Fibroblast of lung (primary cell): ENCODE results near the gene PIANP. TPM values are rescaled to one million over a fixed set of nuclear protein-coding genes. Genes with fewer than 3 reads are reported as not detected.
A peak's percentile ranks its signal among the peaks of the same experiment; 100 is the strongest.

Source experiments
- DNase-seq, 2 donors: peaks; one replicate each; pipeline versions ENCODE4 v3.0.0 to v3.0.0-alpha.2; 2010; ENCODE audit warnings: low read depth in 2 of 2
- H2AFZ ChIP-seq: 2 replicates; pipeline ENCODE4 v1.5.1; 2012; ENCODE audit warnings: low read length, control low read depth, inconsistent platforms
- H3K27ac ChIP-seq: 2 replicates; pipeline ENCODE4 v1.5.1; 2011; ENCODE audit warnings: low read length, control low read depth; ENCODE audit not compliant: insufficient read depth
- H3K27me3 ChIP-seq: 2 replicates; pipeline ENCODE4 v1.5.1; 2011; ENCODE audit warnings: mild to moderate bottlenecking, low read length; ENCODE audit not compliant: control insufficient read depth, insufficient read depth
- H3K36me3 ChIP-seq: 2 replicates; pipeline ENCODE4 v1.5.1; 2011; ENCODE audit warnings: low read length; ENCODE audit not compliant: control insufficient read depth, insufficient read depth
- H3K4me1 ChIP-seq: 2 replicates; pipeline ENCODE4 v1.5.1; 2011; ENCODE audit warnings: low read length; ENCODE audit not compliant: control insufficient read depth, insufficient read depth; ENCODE audit errors: extremely low read depth
- H3K4me2 ChIP-seq: 2 replicates; pipeline ENCODE4 v1.5.1; 2011; ENCODE audit warnings: low read length, control low read depth; ENCODE audit not compliant: insufficient read depth; ENCODE audit errors: extremely low read depth
- H3K4me3 ChIP-seq, 4 experiments: fragments of 200-600 bp in 1 of 4; sonication (generic) in 1 of 4; replicated peaks in 1 of 4; 2 replicates each; pipeline ENCODE4 v1.5.1; 2011 to 2016; ENCODE audit warnings: low read length in 4 of 4, low read depth in 3 of 4, mild to moderate bottlenecking in 3 of 4, control low read depth in 2 of 4, inconsistent platforms in 1 of 4, mixed read lengths in 1 of 4; ENCODE audit not compliant: insufficient read depth in 1 of 4; ENCODE audit errors: control extremely low read depth in 1 of 4
- H3K79me2 ChIP-seq: 2 replicates; pipeline ENCODE4 v1.5.1; 2012; ENCODE audit warnings: mild to moderate bottlenecking, low read length, inconsistent platforms; ENCODE audit not compliant: control insufficient read depth, insufficient read depth
- H3K9ac ChIP-seq: 2 replicates; pipeline ENCODE4 v1.5.1; 2011; ENCODE audit warnings: mild to moderate bottlenecking, low read length, control low read depth; ENCODE audit not compliant: insufficient read depth
- H3K9me3 ChIP-seq: 2 replicates; pipeline ENCODE4 v1.5.1; 2012; ENCODE audit warnings: low read depth, low read length; ENCODE audit not compliant: control insufficient read depth, insufficient read depth
- H4K20me1 ChIP-seq: 2 replicates; pipeline ENCODE4 v1.5.1; 2011; ENCODE audit warnings: low read length; ENCODE audit not compliant: control insufficient read depth, insufficient read depth; ENCODE audit errors: extremely low read depth
- CTCF ChIP-seq, 2 donors: IDR thresholded peaks in 1 of 2; conservative IDR thresholded peaks in 1 of 2; 1 replicate in 1 of 2; 2 replicates in 1 of 2; pipeline ENCODE4 v1.5.1; 2011 to 2012; ENCODE audit warnings: low read length in 2 of 2, control low read depth in 1 of 2, inconsistent platforms in 1 of 2, low read depth in 1 of 2, mild to moderate bottlenecking in 1 of 2
- EZH2 ChIP-seq: IDR thresholded peaks from 2 replicates; pipeline ENCODE4 v1.5.1; 2012; ENCODE audit warnings: low read length, control low read depth, mild to moderate bottlenecking; ENCODE audit errors: missing control alignments
- polyA plus RNA-seq, 2 donors: library from polyadenylated mRNA; depleted of rRNA in 1 of 2; stranded (reverse) in 1 of 2; unstranded in 1 of 2; fragments of >200 nt; gene quantifications; 2 replicates each; pipeline ENCODE4 v1.2.1, GENCODE V29; 2011 to 2012; ENCODE audit warnings: missing spikeins in 1 of 2
- total RNA-seq: library from RNA; depleted of rRNA; stranded (reverse); fragments of >200 nt; gene quantifications from 2 replicates; pipeline ENCODE4 v1.2.1, GENCODE V29; 2014

Gene PIANP
- total and polyA plus RNA-seq, 2 donors (not counting 1 experiment from before 2014, with no cell fraction given) = 0.17 to 0.49 TPM

DNA sequence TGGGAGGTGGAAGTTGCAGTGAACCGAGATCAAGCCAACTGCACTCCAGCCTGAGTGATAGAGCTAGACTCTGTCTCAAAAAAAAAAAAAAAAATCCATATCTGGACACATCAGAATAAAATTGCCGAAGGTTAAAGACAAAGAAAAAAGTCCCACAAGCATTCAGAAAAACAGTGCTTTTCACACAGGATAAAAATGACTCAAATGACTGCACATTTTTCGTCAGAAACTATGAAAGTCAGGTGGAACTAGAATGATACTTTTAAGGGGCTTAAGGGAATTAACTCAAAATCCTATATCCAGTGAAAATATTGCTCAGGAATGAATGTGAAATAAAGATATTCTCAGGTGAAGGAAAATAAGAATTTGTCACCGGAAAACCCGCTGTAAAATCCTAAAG lies 36.1 kb upstream of the PIANP start:
- no peaks in the 10 kb centered on the region for H4K20me1 ChIP-seq
- H3K27ac ChIP-seq = no peak overlapping the region
- no peak overlapping the region for H3K9ac ChIP-seq
- H2AFZ ChIP-seq = no peak overlapping the region
- no peak for TF ChIP-seq CTCF (conservative IDR thresholded peaks at IDR 0.05 in 1 of 2, IDR thresholded peaks at IDR 0.05 in 1 of 2; ENCODE audit: low read depth in 1 of 2, low read length in 2 of 2)
- no peak for TF ChIP-seq EZH2
- H3K36me3 ChIP-seq = peaks cover 1% of the 10 kb centered on the region
- H3K27me3 ChIP-seq = no peaks in the 10 kb centered on the region
- H3K4me3 ChIP-seq = no peak overlapping the region
- no peaks in the 10 kb centered on the region for H3K79me2 ChIP-seq
- DNase-seq = no peak
- H3K9me3 ChIP-seq = no peaks in the 10 kb centered on the region
- peaks cover 6% of the 10 kb centered on the region for H3K4me1 ChIP-seq
- H3K4me2 ChIP-seq = no peak overlapping the region

- TF ChIP-seq CTCF (conservative IDR thresholded peaks at IDR 0.05 in 1 of 2, IDR thresholded peaks at IDR 0.05 in 1 of 2; ENCODE audit: low read depth in 1 of 2, low read length in 2 of 2) = peak; percentile 69 to 77
- no peak for TF ChIP-seq EZH2
- DNase-seq = peak; percentile 58 to 65
- Histone ChIP-seq H3K9me3 (no peaks in the 10 kb centered on the region), H2AFZ (no peak overlapping the region), H4K20me1 (no peaks in the 10 kb centered on the region), H3K4me2 (peak overlapping the region; percentile 4), H3K36me3 (peaks cover 5% of the 10 kb centered on the region), H3K79me2 (no peaks in the 10 kb centered on the region), H3K4me3 (no peak overlapping the region), H3K4me1 (peaks cover 6% of the 10 kb centered on the region), H3K27ac (no peak overlapping the region), H3K27me3 (no peaks in the 10 kb centered on the region), H3K9ac (no peak overlapping the region)
These were observed 35.0 kb upstream of the PIANP start for GRCh38 chr12:6735448-6736191.

DNA sequence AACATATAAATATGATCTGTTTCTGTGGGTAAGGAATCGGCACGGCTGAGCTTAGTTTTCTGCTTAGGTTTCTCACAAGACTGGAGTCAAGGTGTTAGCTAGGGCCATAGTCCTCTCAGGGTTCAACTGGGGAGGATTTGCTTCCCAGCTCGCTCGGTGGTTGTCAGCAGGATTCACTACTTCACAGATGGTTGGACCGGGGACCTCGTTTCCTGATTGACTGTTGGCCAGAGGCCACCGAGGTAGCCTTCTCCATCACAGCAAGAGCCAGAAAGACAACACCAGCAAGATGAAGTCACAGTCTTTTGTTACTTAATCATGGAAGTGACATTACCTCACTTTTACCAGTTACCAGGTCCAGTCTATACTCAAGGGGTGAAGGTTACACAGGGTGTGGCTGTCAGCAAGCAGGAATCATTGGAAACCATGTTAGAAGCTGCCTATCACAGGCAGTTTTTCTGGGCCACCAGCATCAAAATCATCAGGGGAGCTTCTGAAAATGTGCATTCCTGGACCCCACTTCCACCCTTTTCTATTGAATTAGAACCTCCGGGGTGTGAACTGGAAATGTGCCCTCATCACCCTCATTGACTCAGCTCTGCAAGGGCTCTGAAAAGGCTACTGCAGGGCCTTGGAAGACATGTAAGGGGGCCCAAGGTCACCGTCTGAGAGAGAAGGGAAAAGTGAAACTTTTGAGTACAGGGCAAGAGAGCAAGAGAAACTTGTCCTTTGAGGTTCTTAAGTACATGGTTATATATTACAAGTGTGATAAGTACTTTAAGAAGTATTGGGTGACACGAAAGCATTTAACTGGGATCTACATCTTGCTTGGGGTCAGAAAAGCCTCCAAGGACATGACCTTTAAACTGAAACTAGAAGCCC lies 34.1 kb upstream of the PIANP start:
- H3K27me3 ChIP-seq = no peaks in the 10 kb centered on the region
- no peaks in the 10 kb centered on the region for H3K9me3 ChIP-seq
- no peaks in the 10 kb centered on the region for H4K20me1 ChIP-seq
- no peak overlapping the region for H3K27ac ChIP-seq
- no peak overlapping the region for H3K4me3 ChIP-seq
- H2AFZ ChIP-seq = no peak overlapping the region
- no peak overlapping the region for H3K4me2 ChIP-seq
- DNase-seq = no peak
- TF ChIP-seq CTCF (conservative IDR thresholded peaks at IDR 0.05 in 1 of 2, IDR thresholded peaks at IDR 0.05 in 1 of 2; ENCODE audit: low read depth in 1 of 2, low read length in 2 of 2) = no peak
- TF ChIP-seq EZH2 = no peak
- no peaks in the 10 kb centered on the region for H3K79me2 ChIP-seq
- peaks cover 11% of the 10 kb centered on the region for H3K36me3 ChIP-seq
- H3K9ac ChIP-seq = no peak overlapping the region
- H3K4me1 ChIP-seq = peaks cover 6% of the 10 kb centered on the region
